SU-DHL-6 (cell line): ENCODE data around the gene CCDC28B.
A peak's percentile ranks its signal among the peaks of the same experiment; 100 is the strongest.

Source experiments
- H2AFZ ChIP-seq: fragments of 200-600 bp; sonication (generic); 2 replicates; pipeline ENCODE4 v1.6.1; 2014; ENCODE audit warnings: low read depth, mild to moderate bottlenecking, moderate library complexity, mixed read lengths, antibody characterized with exemption, low read length; ENCODE audit not compliant: severe bottlenecking
- H3F3A ChIP-seq: fragments of 200-600 bp; shearing (Covaris generic); 2 replicates; pipeline ENCODE4 v1.6.0; 2016; ENCODE audit warnings: antibody characterized with exemption, mild to moderate bottlenecking; ENCODE audit not compliant: insufficient read depth
- H3K27ac ChIP-seq: fragments of 200-600 bp; sonication (generic); 2 replicates; pipeline ENCODE4 v1.5.1; 2016; ENCODE audit warnings: low read depth, mild to moderate bottlenecking, low read length, moderate library complexity, mixed read lengths
- H3K27me3 ChIP-seq: fragments of 200-600 bp; sonication (generic), shearing (Covaris generic); 2 replicates; pipeline ENCODE4 v1.6.0; 2014; ENCODE audit warnings: mild to moderate bottlenecking, low read length
- H3K36me3 ChIP-seq: fragments of 200-600 bp; sonication (generic); 2 replicates; pipeline ENCODE4 v1.6.1; 2014; ENCODE audit warnings: mild to moderate bottlenecking, low read length, mixed read lengths
- H3K4me2 ChIP-seq: fragments of 300-600, 200-600 bp; shearing (Covaris generic), sonication (generic); 2 replicates; pipeline ENCODE4 v1.6.0; 2014; ENCODE audit warnings: low read length, low read depth, mild to moderate bottlenecking; ENCODE audit not compliant: poor library complexity, severe bottlenecking
- H3K4me3 ChIP-seq: fragments of 200-600 bp; sonication (generic); 2 replicates; pipeline ENCODE4 v1.5.1; 2014; ENCODE audit warnings: antibody characterized with exemption, low read length, mild to moderate bottlenecking, mixed read lengths; ENCODE audit not compliant: insufficient read depth, poor library complexity, severe bottlenecking
- H3K79me2 ChIP-seq: fragments of 200-600 bp; sonication (generic); 2 replicates; pipeline ENCODE4 v1.6.1; 2014; ENCODE audit warnings: mild to moderate bottlenecking, low read length, moderate library complexity; ENCODE audit not compliant: insufficient read depth
- H3K9ac ChIP-seq: fragments of 200-600 bp; sonication (generic); 2 replicates; pipeline ENCODE4 v1.7.0; 2014; ENCODE audit warnings: mild to moderate bottlenecking, low read length
- H3K9me2 ChIP-seq: fragments of 200-600 bp; sonication (generic); replicated peaks from 2 replicates; pipeline ENCODE4 v1.6.1; 2014; ENCODE audit warnings: low read length; ENCODE audit not compliant: insufficient read depth
- H3K9me3 ChIP-seq: fragments of 200-600 bp; sonication (generic); 2 replicates; pipeline ENCODE4 v1.6.1; 2014; ENCODE audit warnings: low read length, mixed read lengths; ENCODE audit not compliant: insufficient read depth
- H4K20me1 ChIP-seq: fragments of 200-600 bp; sonication (generic); 2 replicates; pipeline ENCODE4 v1.6.1; 2014; ENCODE audit warnings: low read depth, mild to moderate bottlenecking, antibody characterized with exemption, low read length, moderate library complexity, mixed read lengths
- CTCF ChIP-seq: fragments of 200-600 bp; sonication (generic); IDR thresholded peaks from one replicate; pipeline ENCODE4 v1.5.1; 2017; ENCODE audit warnings: antibody characterized with exemption, mild to moderate bottlenecking, low read length, moderate library complexity; ENCODE audit not compliant: insufficient read depth, poor library complexity, severe bottlenecking
- EZH2phosphoT487 ChIP-seq: fragments of 200-600 bp; sonication (generic), shearing (Covaris generic); conservative IDR thresholded peaks from 2 replicates; pipeline ENCODE4 v1.6.1; 2018; ENCODE audit warnings: mild to moderate bottlenecking, antibody characterized with exemption, low read length, moderate library complexity, mixed read lengths

The CCDC28B gene

GRCh38 chr1:32247983-32248889 lies 47.8 kb downstream of the CCDC28B start:
- H3K9me3 ChIP-seq, result no peaks in the 10 kb centered on the region
- H3K36me3 ChIP-seq, result no peaks in the 10 kb centered on the region
- peaks cover 16% of the 10 kb centered on the region for H3K79me2 ChIP-seq
- peak overlapping the region; percentile 99 for H3K27ac ChIP-seq
- peak; percentile 74 for TF ChIP-seq CTCF
- TF ChIP-seq EZH2phosphoT487, result no peak
- no peaks in the 10 kb centered on the region for H4K20me1 ChIP-seq
- H2AFZ ChIP-seq, result no peak overlapping the region
- H3F3A ChIP-seq, result peaks cover 53% of the 10 kb centered on the region
- no peak overlapping the region for H3K4me3 ChIP-seq
- H3K27me3 ChIP-seq, result no peaks in the 10 kb centered on the region
- H3K9me2 ChIP-seq, result no peaks in the 10 kb centered on the region
- peak overlapping the region; percentile 84 for H3K4me2 ChIP-seq
- peak overlapping the region; percentile 25; the same call in 1 of the 2 replicates for H3K9ac ChIP-seq

GRCh38 chr1:32249831-32250525 lies 49.6 kb downstream of the CCDC28B start:
- H3K4me3 ChIP-seq, result peak overlapping the region; percentile 48
- no peaks in the 10 kb centered on the region for H3K9me3 ChIP-seq
- peaks cover 18% of the 10 kb centered on the region for H3K79me2 ChIP-seq
- no peaks in the 10 kb centered on the region for H3K36me3 ChIP-seq
- no peaks in the 10 kb centered on the region for H4K20me1 ChIP-seq
- TF ChIP-seq CTCF (no peak), EZH2phosphoT487 (no peak)
- no peaks in the 10 kb centered on the region for H3K9me2 ChIP-seq
- H3K27ac ChIP-seq, result peak overlapping the region; percentile 99
- H2AFZ ChIP-seq, result no peak overlapping the region
- H3F3A ChIP-seq, result peaks cover 71% of the 10 kb centered on the region
- no peaks in the 10 kb centered on the region for H3K27me3 ChIP-seq
- peak overlapping the region; percentile 81 for H3K9ac ChIP-seq
- H3K4me2 ChIP-seq, result peak overlapping the region; percentile 84

- no peaks in the 10 kb centered on the region for H3K9me2 ChIP-seq
- peaks cover 77% of the 10 kb centered on the region for H3F3A ChIP-seq
- H3K36me3 ChIP-seq, result no peaks in the 10 kb centered on the region
- no peak for TF ChIP-seq CTCF
- TF ChIP-seq EZH2phosphoT487, result no peak
- H4K20me1 ChIP-seq, result no peaks in the 10 kb centered on the region
- peak within 1 kb of the TSS; percentile 99 for H3K27ac ChIP-seq
- peak within 1 kb of the TSS; percentile 81 for H3K9ac ChIP-seq
- no peak within 1 kb of the TSS for H2AFZ ChIP-seq
- H3K4me2 ChIP-seq, result peak within 1 kb of the TSS; percentile 84
- no peaks in the 10 kb centered on the region for H3K9me3 ChIP-seq
- H3K27me3 ChIP-seq, result no peaks in the 10 kb centered on the region
- H3K79me2 ChIP-seq, result peaks cover 20% of the 10 kb centered on the region
- peak within 1 kb of the TSS; percentile 48 for H3K4me3 ChIP-seq
Observed at GRCh38 chr1:32250893-32251716, 50.7 kb downstream of the CCDC28B start, which contains the start of gene LCK. TSS of gene LCK (plus strand) at chr1:32251265. CDS start at chr1:32274330, 23,065 bp downstream.
